SKM-1 (cell line): ENCODE measurements around the gene KCNG1.
A peak's percentile ranks its signal among the peaks of the same experiment; 100 is the strongest.
"Not testable (repeated sequence)": the region's sequence is repeated elsewhere in the genome, so short reads cannot be mapped to it uniquely, and the experiment has no call there.

Experiments used
- DNase-seq: peaks from one replicate; lab custom pipeline; 2025; ENCODE audit not compliant: unreplicated experiment; lab: John Stamatoyannopoulos, UW

The KCNG1 gene

GRCh38 chr20:51022803-51023616, at the start of gene KCNG1:
Gene KCNG1 (minus strand): TSS chr20:51023107. CDS start chr20:51010338, 12,769 bp downstream.
- DNase-seq = peak; percentile 56

GRCh38 chr20:51070621-51071020, 47.7 kb upstream of the KCNG1 start:
- DNase-seq = no peak

GRCh38 chr20:51067792-51068191, 44.9 kb upstream of the KCNG1 start:
- DNase-seq = no peak

GRCh38 chr20:51065615-51066014, 42.7 kb upstream of the KCNG1 start:
- DNase-seq = no peak

GRCh38 chr20:51064137-51064536, 41.2 kb upstream of the KCNG1 start:
- no peak for DNase-seq

DNA sequence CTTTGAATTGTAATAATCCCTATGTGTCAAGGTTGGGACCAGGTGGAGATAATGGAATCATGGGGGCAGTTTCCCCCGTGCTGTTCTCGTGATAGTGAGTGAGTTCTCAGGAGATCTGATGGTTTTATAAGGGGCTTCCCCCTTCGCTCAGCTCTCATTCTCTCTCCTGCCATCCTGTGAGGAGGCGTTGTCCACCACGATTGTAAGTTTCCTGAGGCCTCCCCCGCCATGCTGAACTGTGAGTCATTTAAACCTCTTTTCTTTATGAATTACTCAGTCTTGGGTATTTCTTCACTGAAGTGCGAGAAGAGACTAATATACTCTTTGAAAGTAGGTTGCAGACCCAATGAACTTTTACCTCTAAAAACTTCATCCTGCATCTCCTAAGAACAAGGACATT, 39.2 kb upstream of the KCNG1 start:
- no peak for DNase-seq

DNA sequence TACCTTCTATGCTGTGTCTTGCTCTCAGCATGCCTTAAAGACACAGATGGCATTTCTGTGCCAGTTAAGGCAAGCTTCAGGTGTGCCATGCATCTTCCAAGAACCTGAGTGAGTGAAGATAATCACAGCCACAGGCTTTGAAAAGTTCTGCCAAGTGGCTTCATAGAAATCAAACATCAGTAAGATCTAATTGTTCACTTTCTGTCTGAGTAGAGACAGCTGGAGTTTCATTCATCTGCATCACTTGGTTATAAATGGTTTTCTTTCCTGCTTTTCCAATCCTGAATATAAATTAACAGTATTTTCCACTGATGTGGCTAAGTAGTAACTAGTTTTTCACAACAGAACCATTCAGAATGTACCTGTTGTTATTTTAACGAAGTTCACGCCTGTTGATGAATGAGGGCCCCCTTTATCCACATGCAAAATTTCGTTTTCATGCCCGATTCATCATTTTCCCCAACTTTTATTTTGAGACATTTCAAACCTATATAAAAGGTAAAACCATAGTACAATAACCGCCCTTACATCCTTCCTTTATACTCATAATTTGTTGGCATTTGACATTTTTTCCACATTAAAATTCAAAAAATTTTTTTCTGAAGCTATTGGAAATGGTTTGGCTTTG, 38.6 kb upstream of the KCNG1 start:
- DNase-seq = no peak

DNA sequence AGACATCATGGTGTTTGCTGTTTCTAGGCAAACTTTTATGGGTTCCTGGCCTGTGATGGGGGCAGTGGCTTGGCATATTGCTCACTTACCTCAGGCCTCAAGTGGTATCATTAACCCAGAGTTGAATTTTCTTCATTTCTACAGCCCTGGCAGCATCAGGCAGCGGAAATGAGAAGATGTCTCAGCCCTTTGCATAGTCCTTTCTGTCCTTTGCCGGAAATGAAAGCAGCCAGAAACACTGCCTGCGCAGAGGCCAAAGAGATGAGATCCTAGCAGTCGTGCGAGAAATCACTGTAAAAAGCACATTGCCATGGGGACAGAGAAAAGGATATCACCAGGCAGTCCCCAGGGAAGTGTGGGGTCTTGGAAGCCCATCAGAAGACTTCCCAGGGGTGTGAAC, 37.4 kb upstream of the KCNG1 start:
- DNase-seq = no peak

- DNase-seq = no peak
Observed at GRCh38 chr20:51059862-51060261, 37.0 kb upstream of the KCNG1 start.

GRCh38 chr20:51058017-51058416, 35.1 kb upstream of the KCNG1 start:
- no peak for DNase-seq

- DNase-seq = no peak
Observed at GRCh38 chr20:51054233-51054632, 31.3 kb upstream of the KCNG1 start.

GRCh38 chr20:51050531-51051075, 27.7 kb upstream of the KCNG1 start:
- DNase-seq = no peak

DNA sequence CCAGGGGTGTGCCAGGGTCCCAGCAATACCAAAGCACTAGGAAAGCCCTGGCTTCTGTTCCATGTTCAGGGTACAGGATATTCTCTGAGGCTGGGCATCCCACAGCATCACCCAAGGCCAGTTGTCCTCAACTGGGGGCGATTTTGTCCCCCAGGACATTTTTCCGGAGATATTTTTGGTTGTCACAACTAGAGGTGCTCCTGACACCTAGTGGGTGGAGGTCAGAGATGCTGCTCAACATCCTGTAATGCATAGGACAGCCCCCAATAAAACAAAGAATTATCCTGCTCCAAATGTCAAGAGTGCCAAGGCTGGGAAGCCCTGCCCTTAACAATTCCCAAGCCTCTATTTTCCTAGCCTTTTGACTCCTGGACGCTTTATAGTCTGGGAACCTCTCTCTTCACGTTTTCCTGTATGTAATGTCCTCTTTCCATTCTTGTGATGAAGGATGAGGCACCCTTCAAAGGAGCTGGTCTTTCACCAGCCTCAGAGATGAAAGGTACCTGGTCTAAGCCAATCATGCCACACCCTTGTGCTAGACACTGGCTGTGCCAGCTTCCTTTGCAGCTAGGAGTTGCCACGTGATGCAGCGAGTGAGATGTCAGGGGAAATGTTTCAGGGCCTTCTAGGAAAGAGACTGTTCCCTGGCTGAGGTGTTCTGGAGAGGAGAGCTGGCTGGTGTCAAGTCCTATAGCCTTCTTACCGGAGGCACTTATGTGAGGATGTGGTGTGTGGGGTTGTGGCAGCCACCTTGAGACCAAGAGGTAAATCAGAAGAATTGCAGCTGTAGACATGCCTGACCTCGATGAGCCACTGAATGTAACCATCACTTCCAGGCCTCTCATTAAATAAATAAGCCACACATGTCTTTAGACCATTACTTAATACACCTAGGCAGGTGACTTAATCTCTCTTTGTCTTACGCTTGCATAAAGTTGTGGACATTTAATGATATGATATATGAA, 23.4 kb upstream of the KCNG1 start:
- DNase-seq = no peak

DNA sequence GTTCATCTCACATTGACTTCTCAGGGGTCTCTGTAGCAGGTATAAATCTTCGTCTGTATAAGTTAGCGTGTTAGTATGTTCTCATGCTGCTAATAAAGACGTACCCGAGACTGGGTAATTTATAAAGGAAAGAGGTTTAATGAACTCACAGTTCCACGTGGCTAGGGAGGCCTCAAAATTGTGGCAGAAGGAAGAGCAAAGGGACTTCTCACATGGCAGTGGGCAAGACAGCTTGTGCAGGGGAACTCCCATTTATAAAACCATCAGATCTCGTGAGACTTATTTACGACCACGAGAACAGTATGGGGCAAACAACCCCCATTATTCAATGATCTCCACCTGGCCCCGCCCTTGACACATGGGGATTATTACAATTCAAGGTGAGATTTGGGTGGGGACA, 22.6 kb upstream of the KCNG1 start:
- DNase-seq = not testable (repeated sequence)

DNA sequence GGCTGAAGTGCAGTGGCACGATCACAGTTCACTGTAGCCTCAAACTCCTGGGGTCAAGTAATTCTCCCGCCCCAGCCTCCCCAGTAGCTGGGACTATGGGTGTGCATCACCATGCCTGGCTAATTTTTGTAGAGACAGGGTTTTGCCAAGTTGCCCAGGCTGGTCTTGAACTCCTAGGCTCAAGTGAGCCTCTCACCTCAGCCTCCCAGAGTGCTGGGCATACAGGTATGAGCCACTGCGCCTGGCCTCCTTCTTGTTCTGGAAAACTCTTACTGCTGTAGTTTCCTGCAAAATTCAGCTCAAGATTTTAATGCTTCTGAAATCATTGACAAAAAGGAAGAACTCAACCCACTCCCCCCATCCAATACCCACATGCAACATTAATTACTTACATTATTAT, 21.9 kb upstream of the KCNG1 start:
- DNase-seq = no peak

DNA sequence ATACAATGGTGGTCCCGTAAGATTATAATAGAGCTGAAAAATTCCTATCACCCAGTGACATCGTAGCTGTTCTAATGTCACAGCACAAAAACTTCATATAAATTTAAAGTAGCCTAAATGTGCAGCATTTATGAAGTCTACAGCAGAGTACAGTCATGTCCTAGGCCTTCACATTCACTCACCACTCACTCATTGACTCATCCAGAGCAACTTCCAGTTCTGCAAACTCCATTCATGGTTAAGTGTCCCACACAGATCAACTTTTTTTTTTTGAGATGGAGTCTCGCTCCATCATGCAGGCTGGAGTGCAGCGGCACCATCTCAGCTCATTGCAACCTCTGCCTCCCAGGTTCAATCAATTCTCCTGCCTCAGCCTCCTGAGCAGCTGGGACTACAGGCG, 20.9 kb upstream of the KCNG1 start:
- no peak for DNase-seq

DNA sequence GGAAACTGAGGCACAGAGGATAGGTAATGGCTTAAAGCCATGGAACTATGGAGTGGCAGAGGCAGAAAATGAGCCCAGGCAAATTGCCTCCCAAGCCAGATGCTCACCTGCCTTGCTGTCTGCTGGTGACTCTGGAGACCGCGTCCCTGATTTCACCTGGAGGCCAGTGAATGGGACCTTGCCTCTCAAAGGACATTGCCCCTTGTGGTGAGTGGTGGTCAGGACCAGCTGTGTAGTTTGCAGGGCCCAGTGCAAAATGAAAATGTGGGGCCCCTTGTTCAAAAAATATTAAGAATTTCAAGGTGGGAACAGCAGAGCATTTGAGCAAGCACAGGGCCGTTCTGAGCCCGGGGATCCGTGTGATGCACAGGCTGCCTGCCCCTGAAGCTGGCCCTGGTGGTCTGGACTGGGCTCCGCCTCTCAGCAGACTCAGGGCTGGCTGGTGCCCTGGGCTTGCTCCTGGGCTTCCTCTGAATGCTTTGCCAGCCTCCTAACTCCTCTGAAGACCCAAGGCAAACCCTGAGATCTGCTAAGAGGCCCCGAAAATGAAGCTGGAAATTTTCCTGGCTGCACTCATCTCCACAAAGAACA, 19.8 kb upstream of the KCNG1 start:
- no peak for DNase-seq

DNA sequence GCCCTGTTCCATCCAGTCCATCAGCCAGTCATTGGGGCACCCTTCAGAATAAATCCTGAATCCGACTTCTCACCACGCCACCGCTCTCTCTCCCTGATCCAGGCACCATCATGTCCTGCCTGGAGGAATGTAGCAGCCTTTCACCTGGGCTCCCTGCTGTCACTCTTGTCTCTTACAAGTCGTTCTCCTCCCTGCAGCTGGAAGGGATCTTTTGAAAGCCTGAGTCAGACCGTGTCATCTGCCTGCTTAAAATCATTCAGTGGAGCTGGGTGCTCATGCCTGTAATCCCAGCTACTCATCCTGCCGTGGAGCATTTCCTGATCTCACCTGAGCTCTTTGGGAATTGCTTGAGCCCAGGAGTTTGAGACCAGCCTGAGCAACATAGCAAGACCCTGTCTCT, 19.2 kb upstream of the KCNG1 start:
- no peak for DNase-seq

GRCh38 chr20:51037532-51038115, 14.7 kb upstream of the KCNG1 start:
- no peak for DNase-seq

GRCh38 chr20:51036827-51037531, 14.1 kb upstream of the KCNG1 start:
- peak; percentile 8 for DNase-seq
